Neutrophil (primary cell): ENCODE data around the gene FBXL3.

Experiments used
- H3K27ac ChIP-seq: fragments of 200-600 bp; sonication (generic); 2 replicates; pipeline ENCODE4 v1.5.1; 2016; ENCODE audit warnings: mild to moderate bottlenecking, moderate library complexity
- H3K27me3 ChIP-seq: fragments of 200-600 bp; sonication (generic); 2 replicates; pipeline ENCODE4 v1.6.0; 2016; ENCODE audit warnings: mild to moderate bottlenecking
- H3K36me3 ChIP-seq: fragments of 200-600 bp; sonication (generic); 2 replicates; pipeline ENCODE4 v1.5.1; 2017
- H3K4me1 ChIP-seq, 2 experiments: fragments of 200-600 bp in 1 of 2; sonication (generic) in 1 of 2; 1 replicate in 1 of 2; 2 replicates in 1 of 2; pipeline versions ENCODE4 v1.5.1 to v1.6.1; 2013 to 2016; ENCODE audit warnings: low read depth in 1 of 2, low read length in 1 of 2, mild to moderate bottlenecking in 1 of 2, moderate library complexity in 1 of 2; ENCODE audit not compliant: control insufficient read depth in 1 of 2, insufficient read depth in 1 of 2
- H3K4me3 ChIP-seq, 2 experiments: fragments of 200-600 bp in 1 of 2; sonication (generic) in 1 of 2; 1 replicate in 1 of 2; 2 replicates in 1 of 2; pipeline ENCODE4 v1.5.1; 2013 to 2016; ENCODE audit warnings: low read depth in 1 of 2, low read length in 1 of 2, mild to moderate bottlenecking in 1 of 2, moderate library complexity in 1 of 2
- H3K9me3 ChIP-seq: fragments of 200-600 bp; sonication (generic); 2 replicates; pipeline ENCODE4 v1.5.1; 2016
- TF ChIP-seq, protein P1 (sequence below): fragments of 200-600 bp; sonication (generic); IDR thresholded peaks from 2 replicates; pipeline ENCODE4 v1.5.1; 2016; ENCODE audit warnings: antibody characterized with exemption

The FBXL3 gene

DNA sequence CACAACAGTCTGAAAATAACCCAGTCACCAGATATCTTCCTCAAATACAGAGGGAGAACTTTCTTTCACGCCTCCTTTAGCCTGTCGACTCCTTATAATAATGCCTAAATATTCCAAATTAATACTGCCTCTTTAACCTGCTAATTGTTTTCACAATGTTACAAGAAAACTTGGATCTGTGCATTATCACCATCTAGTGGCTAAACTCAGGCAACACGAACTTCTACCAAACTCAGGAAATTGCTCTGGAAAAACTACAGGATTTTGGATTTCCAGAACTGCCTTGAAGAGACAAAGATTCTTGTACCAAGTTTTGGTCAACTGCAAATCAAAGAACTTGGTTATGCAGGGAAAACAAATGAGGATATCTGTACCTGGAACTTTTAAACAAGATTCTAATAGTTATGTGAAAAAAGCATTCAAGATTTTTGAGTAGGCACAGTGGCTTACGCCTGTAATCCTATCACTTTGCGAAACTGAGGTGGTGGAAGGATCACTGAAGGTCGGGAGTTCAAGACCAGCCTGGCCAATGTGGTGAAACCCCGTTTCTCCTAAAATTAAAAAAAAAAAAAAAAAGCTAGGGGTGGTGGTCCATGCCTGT, 24.3 kb downstream of the FBXL3 start:
- Histone ChIP-seq H3K27me3 (no peaks in the 10 kb centered on the region), H3K4me3 (no peak overlapping the region), H3K36me3 (peaks cover 47% of the 10 kb centered on the region), H3K27ac (no peak overlapping the region), H3K4me1 (no peaks in the 10 kb centered on the region), H3K9me3 (no peaks in the 10 kb centered on the region)
- TF ChIP-seq, protein P1, sequence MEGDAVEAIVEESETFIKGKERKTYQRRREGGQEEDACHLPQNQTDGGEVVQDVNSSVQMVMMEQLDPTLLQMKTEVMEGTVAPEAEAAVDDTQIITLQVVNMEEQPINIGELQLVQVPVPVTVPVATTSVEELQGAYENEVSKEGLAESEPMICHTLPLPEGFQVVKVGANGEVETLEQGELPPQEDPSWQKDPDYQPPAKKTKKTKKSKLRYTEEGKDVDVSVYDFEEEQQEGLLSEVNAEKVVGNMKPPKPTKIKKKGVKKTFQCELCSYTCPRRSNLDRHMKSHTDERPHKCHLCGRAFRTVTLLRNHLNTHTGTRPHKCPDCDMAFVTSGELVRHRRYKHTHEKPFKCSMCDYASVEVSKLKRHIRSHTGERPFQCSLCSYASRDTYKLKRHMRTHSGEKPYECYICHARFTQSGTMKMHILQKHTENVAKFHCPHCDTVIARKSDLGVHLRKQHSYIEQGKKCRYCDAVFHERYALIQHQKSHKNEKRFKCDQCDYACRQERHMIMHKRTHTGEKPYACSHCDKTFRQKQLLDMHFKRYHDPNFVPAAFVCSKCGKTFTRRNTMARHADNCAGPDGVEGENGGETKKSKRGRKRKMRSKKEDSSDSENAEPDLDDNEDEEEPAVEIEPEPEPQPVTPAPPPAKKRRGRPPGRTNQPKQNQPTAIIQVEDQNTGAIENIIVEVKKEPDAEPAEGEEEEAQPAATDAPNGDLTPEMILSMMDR, result no peak

DNA sequence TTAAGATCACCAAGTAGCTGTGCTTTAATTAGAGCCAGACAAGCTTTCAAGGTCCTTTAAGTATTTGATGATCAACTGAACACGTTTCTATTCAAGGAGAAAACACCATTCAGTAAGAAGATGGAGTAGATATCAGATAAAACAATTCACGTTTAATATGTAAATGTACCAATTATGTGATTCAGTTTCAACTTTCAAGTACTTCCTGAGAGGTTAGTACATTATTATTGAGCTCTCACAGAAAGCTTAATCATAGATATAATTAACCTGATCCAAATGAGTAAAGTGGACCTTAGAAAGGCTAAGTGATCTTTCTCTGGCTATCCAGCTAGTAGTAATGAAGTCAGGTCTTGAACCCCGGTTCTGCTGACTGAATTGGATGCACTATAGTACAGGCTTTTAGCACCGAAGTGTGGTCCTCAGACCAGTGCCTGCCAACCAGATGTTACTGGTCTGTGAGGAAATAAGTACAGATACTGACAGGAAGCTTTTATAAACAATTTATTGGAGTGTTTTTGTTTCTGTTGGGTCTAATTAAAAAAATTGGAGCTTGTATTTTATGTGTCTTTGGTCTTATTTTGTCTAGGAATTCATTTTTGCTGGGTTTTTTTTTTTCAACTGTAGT, 24.9 kb downstream of the FBXL3 start:
- H3K27me3 ChIP-seq, result no peaks in the 10 kb centered on the region
- H3K27ac ChIP-seq, result no peak overlapping the region
- H3K36me3 ChIP-seq, result peaks cover 41% of the 10 kb centered on the region
- H3K4me1 ChIP-seq, result no peaks in the 10 kb centered on the region
- H3K4me3 ChIP-seq, result no peak overlapping the region
- no peaks in the 10 kb centered on the region for H3K9me3 ChIP-seq
- TF ChIP-seq, protein P1, result no peak

DNA sequence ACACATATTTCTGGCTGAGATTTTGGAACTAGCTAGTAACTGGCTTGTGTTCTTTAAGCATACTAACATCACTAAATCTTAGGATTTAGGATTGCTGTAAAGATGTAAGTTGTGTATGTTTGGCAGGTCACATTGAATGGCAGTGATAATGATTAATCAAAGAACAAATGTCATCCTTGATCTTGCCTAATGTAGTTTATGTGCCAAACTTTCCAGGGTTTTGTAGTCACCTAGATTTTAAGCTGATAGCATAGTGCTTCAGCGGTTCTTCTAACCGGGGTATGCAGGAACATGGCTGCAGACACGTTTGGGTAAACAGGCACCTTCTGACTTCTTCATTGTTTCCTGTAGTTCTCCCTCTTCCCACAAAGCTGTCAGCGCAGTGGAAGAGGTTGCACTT, 25.4 kb downstream of the FBXL3 start:
- Histone ChIP-seq H3K9me3 (no peaks in the 10 kb centered on the region), H3K27ac (no peak overlapping the region), H3K4me1 (no peaks in the 10 kb centered on the region), H3K4me3 (no peak overlapping the region), H3K27me3 (no peaks in the 10 kb centered on the region), H3K36me3 (peaks cover 38% of the 10 kb centered on the region)
- TF ChIP-seq, protein P1, result no peak

DNA sequence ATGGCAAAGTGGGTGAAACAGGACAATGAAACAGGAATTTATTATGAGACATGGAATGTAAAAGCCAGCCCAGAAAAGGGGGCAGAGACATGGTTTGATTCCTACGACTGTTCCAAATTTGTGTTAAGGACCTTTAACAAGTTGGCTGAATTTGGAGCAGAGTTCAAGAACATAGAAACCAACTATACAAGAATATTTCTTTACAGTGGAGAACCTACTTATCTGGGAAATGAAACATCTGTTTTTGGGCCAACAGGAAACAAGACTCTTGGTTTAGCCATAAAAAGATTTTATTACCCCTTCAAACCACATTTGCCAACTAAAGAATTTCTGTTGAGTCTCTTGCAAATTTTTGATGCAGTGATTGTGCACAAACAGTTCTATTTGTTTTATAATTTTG, 26.5 kb downstream of the FBXL3 start:
- Histone ChIP-seq H3K4me1 (no peaks in the 10 kb centered on the region), H3K27me3 (no peaks in the 10 kb centered on the region), H3K4me3 (no peak overlapping the region), H3K27ac (no peak overlapping the region), H3K36me3 (peaks cover 44% of the 10 kb centered on the region), H3K9me3 (no peaks in the 10 kb centered on the region)
- TF ChIP-seq, protein P1, result no peak

DNA sequence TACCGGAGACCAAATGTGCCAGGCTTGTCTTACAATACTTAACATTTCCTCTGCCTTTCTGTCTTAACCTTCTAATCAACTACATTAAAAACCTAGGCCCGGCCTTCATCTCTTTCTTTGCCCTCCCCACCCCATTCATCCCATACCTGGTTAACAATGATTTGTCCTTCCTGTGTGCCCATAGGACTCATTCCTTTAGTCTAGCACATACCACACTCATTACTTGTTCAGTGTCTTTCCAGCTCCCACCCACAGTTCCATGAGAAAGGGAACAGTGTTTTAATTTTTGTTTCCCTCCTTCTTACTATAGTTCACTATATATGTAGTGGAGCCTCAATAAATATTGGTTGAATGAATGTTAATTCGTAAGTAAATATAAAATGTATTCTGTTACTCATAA, 32.7 kb downstream of the FBXL3 start:
- H3K9me3 ChIP-seq, result no peaks in the 10 kb centered on the region
- no peak overlapping the region for H3K4me3 ChIP-seq
- peaks cover 21% of the 10 kb centered on the region for H3K36me3 ChIP-seq
- H3K27me3 ChIP-seq, result peaks cover 7% of the 10 kb centered on the region
- no peak overlapping the region for H3K27ac ChIP-seq
- peaks cover 16 to 17% of the 10 kb centered on the region in 2 experiments for H3K4me1 ChIP-seq
- TF ChIP-seq, protein P1, result no peak
